Stimulated activated naive CD8-positive, alpha-beta T cell treated with anti-CD3 and anti-CD28 coated beads, Interleukin-15, amount 100 ng/mL, for 72 hours (primary cell): ENCODE results near the gene SHISA9.
"Not testable (repeated sequence)": the region's sequence is repeated elsewhere in the genome, so short reads cannot be mapped to it uniquely, and the experiment has no call there.

Experiments used
- ATAC-seq: fragments of 150-1000 bp; cut with Tn5 transposase; 2 replicates; pipeline ENCODE4 v1.10.0; 2021; ENCODE audit warnings: mild to moderate bottlenecking, moderate library complexity
- DNase-seq, 2 donors: peaks; one replicate each; pipeline ENCODE4 v3.0.0; 2021 to 2022
- H3K27ac Mint-ChIP-seq, 2 donors: one replicate each; pipeline ENCODE4 v1.8.0; 2022; ENCODE audit warnings: mild to moderate bottlenecking in 2 of 2, mixed read lengths in 2 of 2, moderate library complexity in 2 of 2
- H3K27me3 Mint-ChIP-seq: one replicate; pipeline ENCODE4 v1.8.0; 2022; ENCODE audit warnings: mixed read lengths
- H3K4me1 Mint-ChIP-seq: one replicate; pipeline ENCODE4 v1.8.0; 2022; ENCODE audit warnings: mild to moderate bottlenecking, mixed read lengths
- H3K4me3 Mint-ChIP-seq, 2 donors: one replicate each; pipeline ENCODE4 v1.8.0; 2022; ENCODE audit warnings: mild to moderate bottlenecking in 2 of 2, mixed read lengths in 2 of 2, moderate library complexity in 1 of 2
- H3K9me3 Mint-ChIP-seq, 2 donors: one replicate each; pipeline ENCODE4 v1.8.0; 2022; ENCODE audit warnings: mixed read lengths in 2 of 2

Gene SHISA9

GRCh38 chr16:12907670-12908233 is 6.4 kb downstream of the SHISA9 start:
- peaks cover 77% of the 10 kb centered on the region for H3K27me3 Mint-ChIP-seq
- H3K9me3 Mint-ChIP-seq, result no peaks in the 10 kb centered on the region
- peaks cover 3% of the 10 kb centered on the region for H3K4me1 Mint-ChIP-seq
- no peak overlapping the region for H3K27ac Mint-ChIP-seq
- DNase-seq (no peak), ATAC-seq (no peak)
- no peak overlapping the region for H3K4me3 Mint-ChIP-seq

- no peak for ATAC-seq
- Mint-ChIP-seq H3K27ac (no peak overlapping the region), H3K4me3 (no peak overlapping the region), H3K27me3 (peaks cover 38% of the 10 kb centered on the region), H3K4me1 (no peaks in the 10 kb centered on the region), H3K9me3 (no peaks in the 10 kb centered on the region)
- no peak for DNase-seq
These were observed 15.8 kb downstream of the SHISA9 start for GRCh38 chr16:12917246-12917645.

- H3K27ac Mint-ChIP-seq, result no peak overlapping the region
- peaks cover 40% of the 10 kb centered on the region for H3K27me3 Mint-ChIP-seq
- DNase-seq (no peak), ATAC-seq (no peak)
- no peak overlapping the region for H3K4me3 Mint-ChIP-seq
- H3K9me3 Mint-ChIP-seq, result no peaks in the 10 kb centered on the region
- no peaks in the 10 kb centered on the region for H3K4me1 Mint-ChIP-seq
These were observed 16.3 kb downstream of the SHISA9 start for GRCh38 chr16:12917653-12918052.

- no peak overlapping the region for H3K4me3 Mint-ChIP-seq
- H3K27ac Mint-ChIP-seq, result no peak overlapping the region
- H3K9me3 Mint-ChIP-seq, result no peaks in the 10 kb centered on the region
- ATAC-seq (no peak), DNase-seq (no peak)
- H3K4me1 Mint-ChIP-seq, result no peaks in the 10 kb centered on the region
- H3K27me3 Mint-ChIP-seq, result peaks cover 44% of the 10 kb centered on the region
These were observed 19.3 kb downstream of the SHISA9 start for GRCh38 chr16:12920739-12921138.

- not testable (repeated sequence) for H3K4me3 Mint-ChIP-seq, DNase-seq, ATAC-seq, H3K27ac Mint-ChIP-seq, H3K9me3 Mint-ChIP-seq, H3K4me1 Mint-ChIP-seq
- peaks cover 44% of the 10 kb centered on the region for H3K27me3 Mint-ChIP-seq
These were observed 22.2 kb downstream of the SHISA9 start for GRCh38 chr16:12923640-12924039.

GRCh38 chr16:12925026-12925800 is 23.8 kb downstream of the SHISA9 start:
- no peak overlapping the region for H3K4me3 Mint-ChIP-seq
- no peaks in the 10 kb centered on the region for H3K9me3 Mint-ChIP-seq
- H3K27ac Mint-ChIP-seq, result no peak overlapping the region
- no peaks in the 10 kb centered on the region for H3K4me1 Mint-ChIP-seq
- peaks cover 45% of the 10 kb centered on the region for H3K27me3 Mint-ChIP-seq
- no peak for DNase-seq
- no peak for ATAC-seq

GRCh38 chr16:12927591-12927990 is 26.2 kb downstream of the SHISA9 start:
- ATAC-seq (no peak), DNase-seq (no peak)
- Mint-ChIP-seq H3K27me3 (peaks cover 46% of the 10 kb centered on the region), H3K4me1 (no peaks in the 10 kb centered on the region), H3K4me3 (no peak overlapping the region), H3K9me3 (no peaks in the 10 kb centered on the region), H3K27ac (peak overlapping the region in 1 of 2 donors; percentile 16)

GRCh38 chr16:12930881-12931280 is 29.5 kb downstream of the SHISA9 start:
- no peak overlapping the region for H3K27ac Mint-ChIP-seq
- no peaks in the 10 kb centered on the region for H3K4me1 Mint-ChIP-seq
- no peak for ATAC-seq
- no peak overlapping the region for H3K4me3 Mint-ChIP-seq
- peaks cover 35% of the 10 kb centered on the region for H3K27me3 Mint-ChIP-seq
- no peak for DNase-seq
- H3K9me3 Mint-ChIP-seq, result no peaks in the 10 kb centered on the region

GRCh38 chr16:12936391-12936790 is 35.0 kb downstream of the SHISA9 start:
- Mint-ChIP-seq H3K27ac (no peak overlapping the region), H3K4me1 (no peaks in the 10 kb centered on the region), H3K4me3 (no peak overlapping the region), H3K27me3 (peaks cover 30% of the 10 kb centered on the region), H3K9me3 (peaks cover 0 to 8% of the 10 kb centered on the region in 2 donors)
- no peak for ATAC-seq
- DNase-seq, result no peak

- no peak for DNase-seq
- peaks cover 0 to 18% of the 10 kb centered on the region in 2 donors for H3K9me3 Mint-ChIP-seq
- no peak overlapping the region for H3K4me3 Mint-ChIP-seq
- peaks cover 10% of the 10 kb centered on the region for H3K27me3 Mint-ChIP-seq
- ATAC-seq, result no peak
- no peaks in the 10 kb centered on the region for H3K4me1 Mint-ChIP-seq
- H3K27ac Mint-ChIP-seq, result no peak overlapping the region
These were observed 40.5 kb downstream of the SHISA9 start for GRCh38 chr16:12941896-12942295.

- H3K4me1 Mint-ChIP-seq, result no peaks in the 10 kb centered on the region
- DNase-seq (no peak), ATAC-seq (no peak)
- no peak overlapping the region for H3K27ac Mint-ChIP-seq
- H3K27me3 Mint-ChIP-seq, result peaks cover 10% of the 10 kb centered on the region
- H3K4me3 Mint-ChIP-seq, result no peak overlapping the region
- H3K9me3 Mint-ChIP-seq, result peaks cover 0 to 26% of the 10 kb centered on the region in 2 donors
These were observed 41.5 kb downstream of the SHISA9 start for GRCh38 chr16:12942861-12943260.

- no peak overlapping the region for H3K27ac Mint-ChIP-seq
- H3K27me3 Mint-ChIP-seq, result peaks cover 10% of the 10 kb centered on the region
- ATAC-seq (no peak), DNase-seq (no peak)
- no peaks in the 10 kb centered on the region for H3K4me1 Mint-ChIP-seq
- peaks cover 0 to 18% of the 10 kb centered on the region in 2 donors for H3K9me3 Mint-ChIP-seq
- no peak overlapping the region for H3K4me3 Mint-ChIP-seq
These were observed 42.9 kb downstream of the SHISA9 start for GRCh38 chr16:12944300-12944699.

- no peak for DNase-seq
- Mint-ChIP-seq H3K4me1 (no peaks in the 10 kb centered on the region), H3K27ac (no peak overlapping the region), H3K4me3 (no peak overlapping the region), H3K27me3 (peaks cover 23% of the 10 kb centered on the region), H3K9me3 (peaks cover 4 to 20% of the 10 kb centered on the region in 2 donors)
- ATAC-seq, result no peak
These were observed 50.0 kb downstream of the SHISA9 start for GRCh38 chr16:12951392-12951791.

GRCh38 chr16:12951976-12952375 is 50.6 kb downstream of the SHISA9 start:
- Mint-ChIP-seq H3K4me3 (no peak overlapping the region), H3K27me3 (peaks cover 23% of the 10 kb centered on the region)

GRCh38 chr16:12958366-12958765 is 57.0 kb downstream of the SHISA9 start:
- Mint-ChIP-seq H3K9me3 (peaks cover 0 to 25% of the 10 kb centered on the region in 2 donors), H3K27me3 (peaks cover 15% of the 10 kb centered on the region), H3K4me3 (no peak overlapping the region), H3K27ac (no peak overlapping the region), H3K4me1 (no peaks in the 10 kb centered on the region)
- no peak for DNase-seq
- no peak for ATAC-seq

More at GRCh38 chr16:12951976-12952375, 50.6 kb downstream of the SHISA9 start:
- Mint-ChIP-seq H3K4me1 (no peaks in the 10 kb centered on the region), H3K9me3 (peaks cover 4 to 14% of the 10 kb centered on the region in 2 donors), H3K27ac (no peak overlapping the region)
- no peak for DNase-seq
- no peak for ATAC-seq

GRCh38 chr16:12959072-12959471 is 57.7 kb downstream of the SHISA9 start:
- DNase-seq, result no peak

More at GRCh38 chr16:12959072-12959471, 57.7 kb downstream of the SHISA9 start:
- H3K27me3 Mint-ChIP-seq, result peaks cover 15% of the 10 kb centered on the region
- H3K4me3 Mint-ChIP-seq, result no peak overlapping the region
- ATAC-seq, result no peak
- H3K9me3 Mint-ChIP-seq, result peaks cover 0 to 26% of the 10 kb centered on the region in 2 donors
- no peak overlapping the region for H3K27ac Mint-ChIP-seq
- no peaks in the 10 kb centered on the region for H3K4me1 Mint-ChIP-seq
